ENCODE data around the gene CCDC120. TPM values are rescaled to one million over a fixed set of nuclear protein-coding genes. Genes with fewer than 3 reads are reported as not detected.

The CCDC120 gene
- polyA plus RNA-seq, 3 donors, result 0.11 to 0.89 TPM; not detected in 1

DNA sequence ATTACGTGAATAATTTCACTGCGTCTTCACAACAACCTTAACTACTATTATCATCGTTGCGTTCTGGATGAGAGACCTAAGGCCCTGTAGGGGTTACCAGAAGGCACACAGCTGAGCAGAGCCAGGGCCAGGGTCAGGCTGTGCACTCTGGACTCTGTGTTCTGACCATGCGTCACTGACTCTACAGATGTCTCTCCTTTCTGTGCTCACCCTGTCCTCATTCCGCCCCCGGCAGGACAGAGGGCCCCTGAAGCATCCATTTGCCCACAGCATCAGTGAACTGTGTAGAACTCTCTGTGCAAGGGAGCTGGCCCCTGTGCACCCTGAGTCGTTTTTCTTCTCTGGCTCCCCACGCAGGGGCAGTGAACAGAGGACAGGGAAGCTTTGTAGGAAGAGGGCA lies 43.4 kb downstream of the CCDC120 start:
- Mint-ChIP-seq H3K27ac (no peak overlapping the region), H3K4me3 (no peak overlapping the region), H3K36me3 (peaks cover 0 to 3% of the 10 kb centered on the region in 2 donors), H3K9me3 (peaks cover 0 to 13% (median 0%) of the 10 kb centered on the region in 7 donors), H3K27me3 (ENCODE audit: low read depth in 3 of 3) (peaks cover 0 to 4% (median 0%) of the 10 kb centered on the region in 3 donors), H3K4me1 (peaks cover 12% of the 10 kb centered on the region)
- no peak overlapping the region for H2AFZ ChIP-seq (ENCODE audit: insufficient read depth, low read depth, low read length, poor library complexity, severe bottlenecking)
- no peaks in the 10 kb centered on the region for H3K79me2 ChIP-seq (ENCODE audit: insufficient read depth, low read length)
- no peaks in the 10 kb centered on the region for H4K20me1 ChIP-seq (ENCODE audit: insufficient read depth, low read length)
- H3K9ac ChIP-seq (ENCODE audit: insufficient read depth, low read length, poor library complexity, severe bottlenecking), result no peak overlapping the region
- no peak overlapping the region for H3K4me2 ChIP-seq (replicated peaks; ENCODE audit: extremely low read depth, low read length, poor library complexity, severe bottlenecking)
- H3K9me3 ChIP-seq (replicated peaks in 1 of 2; ENCODE audit: control insufficient read depth in 1 of 2, insufficient read depth in 1 of 2, low read length in 2 of 2), result no peaks in the 10 kb centered on the region
- 100% methylated on average over 2 of the region's 9 CpGs for WGBS (ENCODE audit: insufficient coverage)
- TF ChIP-seq, protein P1, sequence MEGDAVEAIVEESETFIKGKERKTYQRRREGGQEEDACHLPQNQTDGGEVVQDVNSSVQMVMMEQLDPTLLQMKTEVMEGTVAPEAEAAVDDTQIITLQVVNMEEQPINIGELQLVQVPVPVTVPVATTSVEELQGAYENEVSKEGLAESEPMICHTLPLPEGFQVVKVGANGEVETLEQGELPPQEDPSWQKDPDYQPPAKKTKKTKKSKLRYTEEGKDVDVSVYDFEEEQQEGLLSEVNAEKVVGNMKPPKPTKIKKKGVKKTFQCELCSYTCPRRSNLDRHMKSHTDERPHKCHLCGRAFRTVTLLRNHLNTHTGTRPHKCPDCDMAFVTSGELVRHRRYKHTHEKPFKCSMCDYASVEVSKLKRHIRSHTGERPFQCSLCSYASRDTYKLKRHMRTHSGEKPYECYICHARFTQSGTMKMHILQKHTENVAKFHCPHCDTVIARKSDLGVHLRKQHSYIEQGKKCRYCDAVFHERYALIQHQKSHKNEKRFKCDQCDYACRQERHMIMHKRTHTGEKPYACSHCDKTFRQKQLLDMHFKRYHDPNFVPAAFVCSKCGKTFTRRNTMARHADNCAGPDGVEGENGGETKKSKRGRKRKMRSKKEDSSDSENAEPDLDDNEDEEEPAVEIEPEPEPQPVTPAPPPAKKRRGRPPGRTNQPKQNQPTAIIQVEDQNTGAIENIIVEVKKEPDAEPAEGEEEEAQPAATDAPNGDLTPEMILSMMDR (IDR thresholded peaks at IDR 0.05), result no peak
- no peak overlapping the region for H3K4me3 ChIP-seq (replicated peaks in 1 of 3; ENCODE audit: low read depth in 2 of 3, low read length in 3 of 3)
- no peaks in the 10 kb centered on the region for H3K36me3 ChIP-seq (replicated peaks in 1 of 2; ENCODE audit: control insufficient read depth in 1 of 2, insufficient read depth in 2 of 2, low read length in 2 of 2)
- H3K27me3 ChIP-seq (ENCODE audit: control insufficient read depth in 2 of 2, insufficient read depth in 2 of 2, low read length in 2 of 2), result no peaks in the 10 kb centered on the region
- no peak for DNase-seq
- intact Hi-C loops (cut with micrococcal nuclease), result no loop called here
- H3K4me1 ChIP-seq (ENCODE audit: control insufficient read depth in 1 of 2, insufficient read depth in 2 of 2, low read length in 2 of 2), result peaks cover 13 to 16% of the 10 kb centered on the region in 2 donors
- H3K27ac ChIP-seq (ENCODE audit: low read depth in 1 of 2, low read length in 2 of 2), result no peak overlapping the region

DNA sequence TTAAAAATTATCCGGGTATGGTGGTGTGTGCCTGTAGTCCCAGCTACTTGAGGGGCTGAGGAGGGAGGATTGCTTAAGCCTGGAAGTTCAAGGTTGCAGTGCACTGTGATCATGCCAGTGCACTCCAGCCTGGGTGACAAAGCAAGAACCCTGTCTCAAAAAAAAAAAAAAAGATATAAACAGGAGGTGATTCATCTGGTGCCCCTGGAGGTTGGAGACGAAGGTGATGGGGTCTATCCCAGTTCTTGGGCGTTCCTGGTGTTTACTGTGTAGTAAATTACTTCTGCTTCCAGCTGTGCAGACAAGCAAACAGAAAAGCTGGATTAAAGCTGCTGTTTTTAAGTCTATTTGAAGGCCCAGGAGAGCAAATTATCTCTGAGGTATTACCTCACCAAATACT lies 44.8 kb downstream of the CCDC120 start:
- no peak overlapping the region for H3K4me2 ChIP-seq (replicated peaks; ENCODE audit: extremely low read depth, low read length, poor library complexity, severe bottlenecking)
- H3K79me2 ChIP-seq (ENCODE audit: insufficient read depth, low read length), result no peaks in the 10 kb centered on the region
- no peak overlapping the region for H3K27ac Mint-ChIP-seq
- peaks cover 13 to 16% of the 10 kb centered on the region in 2 donors for H3K4me1 ChIP-seq (ENCODE audit: control insufficient read depth in 1 of 2, insufficient read depth in 2 of 2, low read length in 2 of 2)
- H3K27ac ChIP-seq (ENCODE audit: low read depth in 1 of 2, low read length in 2 of 2), result no peak overlapping the region
- no peak overlapping the region for H2AFZ ChIP-seq (ENCODE audit: insufficient read depth, low read depth, low read length, poor library complexity, severe bottlenecking)
- no peaks in the 10 kb centered on the region for H3K27me3 ChIP-seq (ENCODE audit: control insufficient read depth in 2 of 2, insufficient read depth in 2 of 2, low read length in 2 of 2)
- H3K9me3 ChIP-seq (replicated peaks in 1 of 2; ENCODE audit: control insufficient read depth in 1 of 2, insufficient read depth in 1 of 2, low read length in 2 of 2), result no peaks in the 10 kb centered on the region
- H3K9ac ChIP-seq (ENCODE audit: insufficient read depth, low read length, poor library complexity, severe bottlenecking), result no peak overlapping the region
- DNase-seq, result no peak
- intact Hi-C loops (cut with micrococcal nuclease), result no loop called here
- no peak overlapping the region for H3K4me3 Mint-ChIP-seq
- no peaks in the 10 kb centered on the region for H3K36me3 ChIP-seq (replicated peaks in 1 of 2; ENCODE audit: control insufficient read depth in 1 of 2, insufficient read depth in 2 of 2, low read length in 2 of 2)
- no peaks in the 10 kb centered on the region for H4K20me1 ChIP-seq (ENCODE audit: insufficient read depth, low read length)
- peaks cover 12% of the 10 kb centered on the region for H3K4me1 Mint-ChIP-seq
- 80% methylated on average over 1 of the region's 3 CpGs for WGBS (ENCODE audit: insufficient coverage)
- H3K4me3 ChIP-seq (replicated peaks in 1 of 3; ENCODE audit: low read depth in 2 of 3, low read length in 3 of 3), result no peak overlapping the region
- peaks cover 3 to 10% of the 10 kb centered on the region in 2 donors for H3K36me3 Mint-ChIP-seq
- TF ChIP-seq, protein P1 (IDR thresholded peaks at IDR 0.05), result no peak
- H3K27me3 Mint-ChIP-seq (ENCODE audit: low read depth in 3 of 3), result peaks cover 0 to 4% (median 0%) of the 10 kb centered on the region in 3 donors
- H3K9me3 Mint-ChIP-seq, result peaks cover 0 to 13% (median 0%) of the 10 kb centered on the region in 7 donors

Data from CD14-positive monocyte (primary cell).